ENCODE results near the gene NEAT1.

Gene NEAT1

DNA sequence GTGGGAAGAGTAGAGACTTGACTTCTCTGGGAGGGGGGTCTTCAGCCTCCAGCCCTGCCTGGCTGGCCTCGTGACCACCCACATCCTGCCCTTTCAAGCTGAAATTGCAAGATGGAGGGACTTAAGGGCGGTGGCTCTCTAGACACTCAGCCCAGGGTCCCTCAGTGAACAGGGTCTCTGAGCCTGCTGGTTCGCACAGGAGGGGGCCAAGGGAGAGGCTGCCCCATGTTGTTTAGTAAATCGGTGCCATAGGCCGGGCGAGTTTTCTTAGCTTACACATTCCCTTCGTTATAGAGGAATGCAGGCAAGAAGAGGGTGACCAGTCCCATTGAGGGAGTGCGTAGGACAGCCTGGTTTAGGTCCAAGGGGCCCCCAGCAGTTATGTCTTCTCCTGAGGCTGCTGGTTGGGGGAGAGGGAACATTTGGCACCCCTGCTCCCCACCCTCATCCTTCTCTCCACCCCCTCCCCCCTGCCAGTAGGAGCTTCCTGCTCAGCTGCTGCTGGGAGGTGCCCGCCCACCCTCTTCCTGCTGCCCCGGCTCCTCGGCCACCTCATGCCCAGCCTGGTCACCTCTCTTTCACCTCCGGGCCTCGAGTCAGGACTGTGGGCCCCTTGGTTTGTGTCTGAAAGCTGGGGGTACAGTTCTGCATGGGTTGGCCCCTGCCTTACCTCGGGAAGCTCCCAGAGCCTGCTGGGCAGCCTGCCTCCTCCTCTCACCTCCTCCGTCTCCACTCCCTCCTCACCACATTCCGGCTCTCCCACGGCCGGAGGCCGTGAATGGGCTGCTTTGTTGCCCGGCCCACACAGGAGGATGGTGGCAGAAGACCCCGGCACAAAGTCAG lies 32.3 kb upstream of the NEAT1 start:
- DNase-seq = no peak

GRCh38 chr11:65390996-65391395 lies 31.6 kb upstream of the NEAT1 start:
- DNase-seq = no peak

DNA sequence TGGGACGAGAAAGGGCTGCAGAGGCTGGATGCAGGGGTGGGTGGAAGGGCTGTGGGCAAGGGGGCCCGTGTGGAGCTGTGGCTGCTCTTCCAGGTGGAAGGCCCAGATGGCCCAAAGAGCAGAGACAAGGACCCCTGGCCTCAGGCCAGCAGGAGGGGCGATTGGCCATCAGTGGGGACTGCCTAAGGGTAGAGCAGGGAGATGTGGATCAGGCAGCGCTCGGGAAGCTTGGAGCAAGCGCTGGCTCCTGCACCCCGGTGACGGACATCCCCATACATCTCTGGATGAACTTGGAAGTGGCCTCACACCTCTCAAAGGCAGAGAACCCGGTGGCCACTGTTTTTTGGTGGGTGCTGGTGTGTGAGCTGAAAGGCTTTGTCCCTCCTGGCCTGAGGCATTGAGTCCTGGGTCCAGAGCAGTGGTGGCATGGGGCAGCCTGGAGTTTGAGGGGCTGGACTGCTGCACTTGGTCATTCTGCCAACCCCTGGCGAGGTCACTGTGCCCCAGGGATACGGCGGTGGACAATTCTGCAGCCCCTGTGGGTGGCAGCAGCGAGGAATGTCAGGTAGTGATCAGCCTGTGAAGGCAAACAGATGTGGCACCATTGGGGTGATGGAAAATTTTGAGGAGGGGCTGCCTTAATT lies 30.3 kb upstream of the NEAT1 start:
- no peak for DNase-seq

DNA sequence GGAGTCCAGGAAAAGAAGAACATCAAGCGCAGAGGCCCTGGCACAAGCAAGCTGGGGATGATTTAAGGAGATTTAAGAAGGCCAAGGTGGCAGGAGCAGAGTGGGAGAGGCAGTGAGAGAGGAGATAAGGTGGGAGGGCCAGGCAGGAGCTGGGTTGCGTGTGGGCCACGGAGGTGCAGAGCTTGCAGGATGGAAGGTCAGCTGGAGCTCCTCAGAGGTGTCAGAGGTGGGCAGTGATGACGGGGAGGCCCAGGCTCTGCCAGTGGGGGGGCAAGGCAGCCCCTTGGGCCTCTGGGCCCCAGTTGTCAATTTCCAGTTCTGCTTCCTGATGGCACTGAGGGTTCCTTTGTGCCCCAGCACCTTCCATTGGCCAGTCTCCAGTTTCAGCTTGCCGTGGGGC lies 29.7 kb upstream of the NEAT1 start:
- no peak for DNase-seq

DNA sequence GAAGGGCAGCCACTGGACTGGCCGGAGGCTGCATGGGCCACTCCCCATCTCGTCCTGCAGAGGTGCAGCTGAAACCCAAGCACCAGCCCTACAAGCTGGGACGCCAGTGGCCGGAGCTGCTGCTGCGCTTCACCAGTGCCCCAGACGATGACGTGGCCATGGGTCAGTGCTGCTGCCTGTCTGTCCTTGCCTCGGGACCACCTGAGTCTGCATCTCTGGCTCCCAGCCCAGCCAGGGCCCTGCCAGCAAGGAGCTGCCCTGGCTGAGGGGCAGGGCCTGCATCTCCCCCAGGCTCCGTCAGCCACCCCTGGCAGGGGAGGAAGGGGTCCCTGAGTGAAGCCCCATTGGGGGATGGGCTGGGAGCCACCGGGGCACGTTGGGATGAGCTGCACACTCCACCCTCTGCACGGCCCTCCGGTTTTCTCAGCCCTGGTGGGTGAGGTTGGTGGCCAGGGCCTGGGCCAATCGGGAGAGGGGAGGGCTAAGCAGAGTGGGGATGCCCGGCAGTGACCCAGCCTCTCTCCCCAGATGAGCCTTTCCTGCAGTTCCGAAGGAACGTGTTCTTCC lies 29.0 kb upstream of the NEAT1 start:
- DNase-seq = no peak

DNA sequence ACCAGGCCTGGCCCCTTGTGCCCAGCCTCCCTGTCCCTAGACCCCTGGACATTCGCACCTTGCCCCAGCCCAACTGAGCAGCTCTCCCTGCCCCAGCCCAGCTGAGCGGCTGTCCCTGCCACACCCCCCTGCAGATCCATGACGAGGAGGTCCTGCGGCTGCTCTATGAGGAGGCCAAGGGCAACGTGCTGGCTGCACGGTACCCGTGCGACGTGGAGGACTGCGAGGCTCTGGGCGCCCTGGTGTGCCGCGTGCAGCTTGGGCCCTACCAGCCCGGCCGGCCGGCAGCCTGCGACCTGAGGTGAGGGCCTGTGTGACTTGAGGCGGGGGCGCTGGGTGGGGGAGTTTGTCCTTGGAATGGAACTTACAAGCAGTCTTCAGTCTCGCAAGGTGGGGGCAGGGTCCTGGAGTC lies 28.5 kb upstream of the NEAT1 start:
- no peak for DNase-seq

DNA sequence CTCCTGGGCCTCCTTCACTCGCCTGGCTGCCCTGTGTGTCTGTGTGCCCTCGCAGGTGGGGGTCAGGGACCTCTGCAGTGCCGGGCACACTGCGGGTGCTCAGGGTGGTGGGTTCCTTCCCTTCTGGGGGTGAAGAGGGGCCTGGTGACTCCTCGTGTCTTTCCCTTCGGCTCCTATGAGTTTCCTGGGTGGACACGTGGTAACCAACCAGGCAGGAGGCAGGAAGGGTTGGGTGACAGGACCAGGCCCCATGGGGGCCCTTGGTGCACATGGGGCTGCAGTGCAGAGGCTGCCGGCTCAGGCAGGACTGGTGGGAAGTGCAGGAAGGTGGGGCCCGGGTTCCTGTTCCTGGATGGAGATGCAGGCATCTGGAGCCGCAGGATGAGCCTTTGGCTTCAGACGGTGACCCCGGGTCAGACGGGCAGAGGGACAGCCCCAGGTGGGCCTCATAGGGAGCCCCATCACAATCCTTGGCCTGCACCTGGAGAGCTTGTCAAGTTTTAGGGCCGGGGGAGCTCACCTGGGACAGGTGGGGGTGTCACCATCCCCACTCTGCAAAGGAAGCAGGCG lies 26.6 kb upstream of the NEAT1 start:
- no peak for DNase-seq

GRCh38 chr11:65396769-65397745 lies 25.5 kb upstream of the NEAT1 start:
- DNase-seq = no peak

GRCh38 chr11:65398362-65398910 lies 24.2 kb upstream of the NEAT1 start:
- no peak for DNase-seq

- DNase-seq = no peak
Observed at GRCh38 chr11:65399249-65399648, 23.3 kb upstream of the NEAT1 start.

DNA sequence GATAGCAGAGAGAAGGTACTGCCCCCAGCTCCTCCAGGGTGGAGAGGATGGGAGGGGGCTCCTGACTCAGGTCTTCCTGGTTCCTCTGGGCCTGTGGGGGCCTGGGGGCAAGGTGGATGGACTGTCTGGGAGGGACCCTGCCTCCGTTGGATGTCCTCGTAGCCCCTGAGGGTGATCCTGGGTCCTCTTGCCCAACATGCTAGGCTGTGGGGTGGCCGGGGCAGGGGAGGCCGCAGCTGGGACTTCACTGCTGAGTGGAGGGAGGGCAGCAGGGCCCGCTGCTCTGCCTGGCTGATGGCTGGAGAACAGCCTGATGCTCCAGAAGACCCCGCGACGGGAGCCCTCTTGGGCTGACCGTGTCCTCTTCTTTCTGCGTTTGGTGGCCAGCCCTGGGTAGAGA lies 22.8 kb upstream of the NEAT1 start:
- no peak for DNase-seq

DNA sequence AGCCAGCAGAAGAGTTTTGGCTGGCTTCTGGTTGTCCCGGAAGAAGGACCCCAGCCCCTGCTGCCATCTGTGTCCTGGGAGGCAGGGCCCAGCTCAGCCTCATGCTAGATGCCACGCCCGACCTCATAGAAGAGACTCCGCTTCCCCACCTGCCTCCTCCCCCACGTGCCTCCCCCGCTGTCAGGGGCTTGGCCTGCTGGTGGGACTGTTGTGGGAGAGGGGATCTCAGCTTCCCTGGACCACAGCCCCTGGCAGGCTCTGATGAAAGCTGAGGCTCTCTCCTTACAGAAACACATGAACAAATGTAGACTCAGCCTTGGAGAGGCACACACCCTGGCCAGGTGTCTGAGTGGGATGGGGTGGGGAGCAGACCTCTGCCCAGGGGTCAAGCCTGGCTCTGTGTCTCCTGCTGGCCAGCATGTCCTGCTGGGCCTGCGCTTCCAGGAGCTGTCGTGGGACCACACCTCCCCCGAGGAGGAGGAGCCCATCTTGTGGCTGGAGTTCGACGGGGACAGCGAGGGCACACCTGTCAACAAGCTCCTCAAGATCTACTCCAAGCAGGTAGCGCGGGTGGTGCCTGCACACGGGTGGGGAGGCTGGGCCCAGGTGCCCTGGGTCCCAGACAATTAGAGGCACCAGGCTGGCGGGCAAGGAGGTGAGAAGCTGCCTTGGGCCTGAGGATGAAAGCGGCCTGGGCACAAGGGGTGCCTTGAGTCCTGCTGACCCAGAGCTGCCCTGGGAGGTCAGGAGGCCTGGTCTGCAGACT lies 22.1 kb upstream of the NEAT1 start:
- DNase-seq = no peak

DNA sequence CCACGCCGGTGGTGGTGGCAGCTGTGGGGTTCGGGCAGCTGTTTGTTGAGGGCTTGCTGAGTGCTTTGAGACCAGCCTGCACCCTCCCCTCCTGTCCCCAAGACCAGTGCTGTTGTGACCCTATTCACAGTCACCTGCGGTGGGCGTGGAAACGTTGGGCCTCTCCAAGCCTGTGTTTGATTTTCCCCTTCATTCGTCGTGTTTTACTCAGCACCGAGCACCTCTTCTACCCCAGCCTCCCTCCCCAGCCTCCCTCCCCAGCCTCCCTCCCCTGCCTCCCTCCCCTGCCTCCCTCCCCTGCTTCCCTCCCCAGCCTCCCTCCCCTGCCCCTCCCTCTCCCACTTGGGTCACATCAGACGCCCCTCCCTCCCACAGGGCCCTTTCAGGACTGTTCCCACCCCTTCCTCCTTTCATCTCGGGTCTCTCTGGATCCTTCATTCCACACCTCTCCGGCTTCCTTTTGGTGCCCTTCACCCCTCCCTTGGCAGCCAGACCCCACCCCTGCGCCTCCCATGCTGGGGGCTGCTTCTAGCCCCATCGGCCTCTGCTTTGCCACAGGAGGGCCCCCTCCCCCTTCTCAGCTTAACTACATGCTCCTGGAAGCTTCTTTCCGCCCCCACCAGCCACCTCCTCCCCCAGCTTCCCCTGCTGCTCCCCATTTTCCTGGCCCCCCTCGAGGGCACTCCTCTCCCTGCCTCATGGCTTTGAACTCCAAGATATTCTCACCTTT lies 21.4 kb upstream of the NEAT1 start:
- DNase-seq = no peak

DNA sequence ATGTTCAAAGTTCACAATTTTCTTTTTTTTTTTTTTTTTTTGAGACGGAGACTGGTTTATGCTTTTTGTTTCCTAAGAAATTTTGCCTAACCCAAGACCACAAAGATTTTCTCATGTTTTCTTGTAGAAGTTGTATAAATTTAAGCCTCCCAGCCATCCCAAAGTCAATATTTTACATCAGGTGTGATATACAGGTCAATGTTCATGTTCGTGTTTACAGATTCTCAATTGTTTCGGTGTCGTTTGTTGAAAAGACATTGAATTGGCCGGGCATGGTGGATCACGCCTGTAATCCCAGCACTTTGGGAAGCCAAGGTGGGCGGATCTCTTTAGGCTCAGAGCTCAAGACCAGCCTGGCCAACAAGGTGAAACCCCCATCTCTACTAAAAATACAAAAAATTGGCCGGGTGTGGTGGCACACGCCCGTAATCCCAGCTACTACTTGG lies 20.8 kb upstream of the NEAT1 start:
- DNase-seq = no peak

GRCh38 chr11:65402790-65403189 lies 19.8 kb upstream of the NEAT1 start:
- no peak for DNase-seq

DNA sequence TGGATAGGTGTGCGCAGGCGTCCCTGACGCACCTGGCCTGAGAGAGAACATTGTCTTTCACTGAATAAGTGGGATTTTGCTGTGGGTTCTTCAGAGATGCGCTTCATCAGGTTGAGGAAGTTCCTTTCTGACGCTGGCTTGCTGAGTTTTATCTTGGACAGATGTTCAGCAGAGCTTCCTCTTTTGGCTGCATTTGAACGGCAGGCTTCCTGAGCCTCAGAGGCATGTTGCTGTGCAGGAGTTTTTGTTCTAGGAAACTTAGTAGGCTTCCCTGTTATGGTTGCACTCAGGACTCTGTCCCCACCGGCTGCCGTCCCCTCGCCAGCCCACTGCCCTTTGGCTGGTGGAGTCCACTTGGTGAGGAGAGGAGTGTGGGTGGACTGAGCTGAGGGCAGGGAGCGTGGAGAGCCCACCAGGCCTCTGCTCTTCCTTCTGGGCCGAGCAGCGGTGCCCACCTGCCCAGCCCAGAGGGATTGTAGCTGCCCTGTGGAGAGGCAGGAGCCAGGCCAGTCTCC lies 18.9 kb upstream of the NEAT1 start:
- DNase-seq = no peak

DNA sequence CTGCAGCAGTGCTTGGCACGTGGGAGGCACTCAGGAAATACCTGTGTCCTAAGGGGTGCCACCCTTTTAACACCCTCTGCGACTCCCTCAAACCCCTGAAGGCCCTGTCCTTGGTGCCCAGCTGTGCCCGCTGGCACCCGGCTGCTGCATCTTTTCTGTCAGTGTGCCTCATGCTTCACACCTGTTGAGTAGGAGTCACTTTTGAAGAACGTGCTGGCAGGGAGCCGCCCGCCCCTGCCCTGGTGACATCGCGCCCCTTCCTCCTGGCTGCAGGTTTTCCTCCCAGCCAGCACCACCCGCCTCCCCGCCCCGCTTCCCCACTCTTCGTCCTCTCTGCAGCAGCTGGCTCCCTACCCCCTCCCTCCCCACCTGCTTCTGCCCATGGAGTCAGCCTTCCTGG lies 18.4 kb upstream of the NEAT1 start:
- DNase-seq = peak; percentile 20

- DNase-seq = no peak
Observed at GRCh38 chr11:65404638-65405339, 17.8 kb upstream of the NEAT1 start.

- DNase-seq = no peak
Observed at GRCh38 chr11:65410936-65411680, 11.5 kb upstream of the NEAT1 start.
